Suprapubic skin (tissue), 4 donors: ENCODE results near the gene UNC119B.

Experiments used
- EP300 ChIP-seq: sonication (generic); formaldehyde crosslinking; IDR thresholded peaks from one replicate; pipeline ENCODE4 v1.6.1; 2017; ENCODE audit warnings: antibody characterized with exemption
- POLR2A ChIP-seq, 2 donors: fragments of 450-650 bp; IDR thresholded peaks; one replicate each; pipeline ENCODE4 v1.6.1; 2017; ENCODE audit warnings: antibody characterized with exemption in 2 of 2, mild to moderate bottlenecking in 2 of 2, moderate library complexity in 2 of 2
- POLR2AphosphoS5 ChIP-seq, 3 donors: sonication (generic); formaldehyde crosslinking; IDR thresholded peaks; one replicate each; pipeline ENCODE4 v1.6.1; 2017; ENCODE audit warnings: antibody characterized with exemption in 3 of 3
- TF ChIP-seq, protein P1 (sequence below), 2 donors: fragments of 200-600 bp in 1 of 2; fragments of 450-650 bp in 1 of 2; sonication (generic) in 1 of 2; IDR thresholded peaks; one replicate each; pipeline ENCODE4 v1.5.1; 2016 to 2019; ENCODE audit warnings: antibody characterized with exemption in 2 of 2, mild to moderate bottlenecking in 1 of 2, moderate library complexity in 1 of 2

DNA sequence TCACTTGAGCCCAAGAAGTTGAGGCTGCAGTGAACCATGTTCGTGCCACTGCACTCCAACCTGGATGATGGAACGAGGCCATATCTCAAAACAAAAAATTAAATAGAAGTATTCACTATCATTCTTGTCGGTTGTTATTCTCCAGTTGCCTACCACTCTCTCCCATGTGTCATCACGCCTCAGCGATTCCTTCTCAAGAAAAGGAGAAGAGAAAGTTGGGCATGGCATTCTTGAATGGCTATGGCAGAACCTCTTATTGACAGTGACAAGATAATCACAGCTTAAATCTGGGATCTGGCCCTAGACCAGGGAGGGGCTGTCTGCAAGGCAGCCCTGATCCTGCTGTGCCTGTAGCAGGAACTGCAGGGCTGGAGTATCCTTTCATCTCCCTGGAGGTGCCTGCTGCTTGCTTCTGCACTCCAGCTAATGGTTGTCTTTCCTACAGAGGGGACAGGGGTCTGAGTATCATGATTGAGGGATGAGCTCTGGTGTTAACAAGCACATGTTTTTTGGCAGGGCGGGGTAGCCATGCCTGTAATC lies 36.1 kb upstream of the UNC119B start:
- TF ChIP-seq, protein P1, sequence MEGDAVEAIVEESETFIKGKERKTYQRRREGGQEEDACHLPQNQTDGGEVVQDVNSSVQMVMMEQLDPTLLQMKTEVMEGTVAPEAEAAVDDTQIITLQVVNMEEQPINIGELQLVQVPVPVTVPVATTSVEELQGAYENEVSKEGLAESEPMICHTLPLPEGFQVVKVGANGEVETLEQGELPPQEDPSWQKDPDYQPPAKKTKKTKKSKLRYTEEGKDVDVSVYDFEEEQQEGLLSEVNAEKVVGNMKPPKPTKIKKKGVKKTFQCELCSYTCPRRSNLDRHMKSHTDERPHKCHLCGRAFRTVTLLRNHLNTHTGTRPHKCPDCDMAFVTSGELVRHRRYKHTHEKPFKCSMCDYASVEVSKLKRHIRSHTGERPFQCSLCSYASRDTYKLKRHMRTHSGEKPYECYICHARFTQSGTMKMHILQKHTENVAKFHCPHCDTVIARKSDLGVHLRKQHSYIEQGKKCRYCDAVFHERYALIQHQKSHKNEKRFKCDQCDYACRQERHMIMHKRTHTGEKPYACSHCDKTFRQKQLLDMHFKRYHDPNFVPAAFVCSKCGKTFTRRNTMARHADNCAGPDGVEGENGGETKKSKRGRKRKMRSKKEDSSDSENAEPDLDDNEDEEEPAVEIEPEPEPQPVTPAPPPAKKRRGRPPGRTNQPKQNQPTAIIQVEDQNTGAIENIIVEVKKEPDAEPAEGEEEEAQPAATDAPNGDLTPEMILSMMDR (IDR thresholded peaks at IDR 0.05) = no peak
- TF ChIP-seq POLR2A (IDR thresholded peaks at IDR 0.05) (no peak), EP300 (no peak), POLR2AphosphoS5 (IDR thresholded peaks at IDR 0.05) (no peak)
